A673 (cell line): ENCODE measurements around the gene BANF1.
"Not testable (repeated sequence)": the region's sequence is repeated elsewhere in the genome, so short reads cannot be mapped to it uniquely, and the experiment has no call there.

Source experiments
- EZH2 ChIP-seq: fragments of 200-600 bp; sonication (generic); IDR thresholded peaks from 2 replicates; pipeline ENCODE4 v1.6.1; 2017; ENCODE audit warnings: borderline replicate concordance, low read depth, mild to moderate bottlenecking, mixed read lengths, antibody characterized with exemption, low read length; ENCODE audit not compliant: poor library complexity, severe bottlenecking
- TF ChIP-seq, protein P1 (sequence below): fragments of 300-800, 200-600 bp; sonication (generic); conservative IDR thresholded peaks from 2 replicates; pipeline ENCODE4 v1.5.1; 2017; ENCODE audit warnings: low read depth, mild to moderate bottlenecking, antibody characterized with exemption, low read length, moderate library complexity, mixed read lengths

DNA sequence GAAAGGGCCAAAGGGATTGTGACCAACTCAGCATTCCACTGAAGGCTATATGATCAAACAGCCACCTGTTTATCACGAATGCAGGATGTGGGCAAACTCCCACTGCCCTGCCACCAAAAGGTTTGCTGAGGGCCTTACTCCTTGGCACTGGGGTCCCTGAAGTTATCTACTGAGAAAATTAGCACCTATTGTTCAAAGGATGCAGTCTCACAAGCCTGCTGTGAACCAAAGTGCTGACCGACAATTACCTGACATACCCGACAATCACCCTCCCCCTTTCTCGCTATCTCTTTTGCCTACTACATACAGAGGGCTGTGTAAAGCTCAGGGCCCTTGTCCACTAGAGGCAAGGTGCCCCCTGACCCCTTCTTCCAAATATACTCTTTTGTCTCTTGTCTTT, 7.7 kb downstream of the BANF1 start:
- TF ChIP-seq, protein P1, sequence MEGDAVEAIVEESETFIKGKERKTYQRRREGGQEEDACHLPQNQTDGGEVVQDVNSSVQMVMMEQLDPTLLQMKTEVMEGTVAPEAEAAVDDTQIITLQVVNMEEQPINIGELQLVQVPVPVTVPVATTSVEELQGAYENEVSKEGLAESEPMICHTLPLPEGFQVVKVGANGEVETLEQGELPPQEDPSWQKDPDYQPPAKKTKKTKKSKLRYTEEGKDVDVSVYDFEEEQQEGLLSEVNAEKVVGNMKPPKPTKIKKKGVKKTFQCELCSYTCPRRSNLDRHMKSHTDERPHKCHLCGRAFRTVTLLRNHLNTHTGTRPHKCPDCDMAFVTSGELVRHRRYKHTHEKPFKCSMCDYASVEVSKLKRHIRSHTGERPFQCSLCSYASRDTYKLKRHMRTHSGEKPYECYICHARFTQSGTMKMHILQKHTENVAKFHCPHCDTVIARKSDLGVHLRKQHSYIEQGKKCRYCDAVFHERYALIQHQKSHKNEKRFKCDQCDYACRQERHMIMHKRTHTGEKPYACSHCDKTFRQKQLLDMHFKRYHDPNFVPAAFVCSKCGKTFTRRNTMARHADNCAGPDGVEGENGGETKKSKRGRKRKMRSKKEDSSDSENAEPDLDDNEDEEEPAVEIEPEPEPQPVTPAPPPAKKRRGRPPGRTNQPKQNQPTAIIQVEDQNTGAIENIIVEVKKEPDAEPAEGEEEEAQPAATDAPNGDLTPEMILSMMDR = not testable (repeated sequence)
- not testable (repeated sequence) for TF ChIP-seq EZH2
